GM19395 (cell line): ENCODE data around the gene GMEB2.
"Not testable (repeated sequence)": the region's sequence is repeated elsewhere in the genome, so short reads cannot be mapped to it uniquely, and the experiment has no call there.

Experiments used
- ATAC-seq: cut with Tn5 transposase; IDR thresholded peaks from one replicate; pipeline ENCODE4 v1.9.1; 2021; ENCODE audit warnings: mild to moderate bottlenecking, moderate library complexity; ENCODE audit not compliant: unreplicated experiment

Gene GMEB2

GRCh38 chr20:63617876-63618265 lies 9.0 kb downstream of the GMEB2 start:
- ATAC-seq: no peak

GRCh38 chr20:63617092-63617875 lies 9.6 kb downstream of the GMEB2 start:
- no peak for ATAC-seq

GRCh38 chr20:63613863-63614594 lies 12.9 kb downstream of the GMEB2 start:
- ATAC-seq: not testable (repeated sequence)

GRCh38 chr20:63612276-63612931 lies 14.5 kb downstream of the GMEB2 start:
- no peak for ATAC-seq

- no peak for ATAC-seq
Observed at GRCh38 chr20:63611646-63612045, 15.3 kb downstream of the GMEB2 start.

- no peak for ATAC-seq
Observed at GRCh38 chr20:63610581-63611435, 16.1 kb downstream of the GMEB2 start.

- no peak for ATAC-seq
Observed at GRCh38 chr20:63606686-63607085, 20.2 kb downstream of the GMEB2 start.

GRCh38 chr20:63602321-63602720 lies 24.6 kb downstream of the GMEB2 start:
- no peak for ATAC-seq

GRCh38 chr20:63601679-63602078 lies 25.2 kb downstream of the GMEB2 start:
- not testable (repeated sequence) for ATAC-seq

GRCh38 chr20:63599396-63600050 lies 27.4 kb downstream of the GMEB2 start:
- no peak for ATAC-seq

- ATAC-seq: no peak
Observed at GRCh38 chr20:63598479-63599395, 28.2 kb downstream of the GMEB2 start.

GRCh38 chr20:63597651-63598478 lies 29.0 kb downstream of the GMEB2 start:
- no peak for ATAC-seq

GRCh38 chr20:63596423-63596822 lies 30.5 kb downstream of the GMEB2 start:
- ATAC-seq: no peak

GRCh38 chr20:63595416-63596127 lies 31.3 kb downstream of the GMEB2 start:
- ATAC-seq: no peak

GRCh38 chr20:63594043-63594561 lies 32.8 kb downstream of the GMEB2 start:
- ATAC-seq: no peak

GRCh38 chr20:63592661-63593060 lies 34.2 kb downstream of the GMEB2 start:
- no peak for ATAC-seq

- no peak for ATAC-seq
Observed at GRCh38 chr20:63591786-63592355, 35.0 kb downstream of the GMEB2 start.
